Activated T-helper 1 cell treated with anti-CD3 and anti-CD28 coated beads, Interleukin-12 subunit alpha, Interleukin-12 subunit beta, Interleukin-2, Interleukin-4 antibody, amounts not matched to agents 30 ng/mL and 10 ng/mL and 1 ng/mL, durations not matched to agents 14 hours and 24 hours and 36 hours (primary cell): ENCODE results near the gene ARHGEF2. TPM values are rescaled to one million over a fixed set of nuclear protein-coding genes. Genes with fewer than 3 reads are reported as not detected.

Experiments
- DNase-seq: peaks from one replicate; pipeline ENCODE4 v3.0.0; 2021; ENCODE audit warnings: low spot score
- H3K27ac Mint-ChIP-seq: one replicate; pipeline ENCODE4 v1.8.0; 2021; ENCODE audit warnings: mild to moderate bottlenecking, mixed read lengths
- H3K27me3 Mint-ChIP-seq: one replicate; pipeline ENCODE4 v1.8.0; 2022; ENCODE audit warnings: mild to moderate bottlenecking, moderate library complexity, mixed read lengths; ENCODE audit not compliant: insufficient read depth
- H3K36me3 Mint-ChIP-seq: one replicate; pipeline ENCODE4 v1.8.0; 2021; ENCODE audit warnings: low read depth, mixed read lengths
- H3K4me1 Mint-ChIP-seq: one replicate; pipeline ENCODE4 v1.8.0; 2021; ENCODE audit warnings: low read depth, mixed read lengths
- H3K4me3 Mint-ChIP-seq: one replicate; pipeline ENCODE4 v1.8.0; 2021; ENCODE audit warnings: mild to moderate bottlenecking, moderate library complexity, mixed read lengths
- H3K9me3 Mint-ChIP-seq: one replicate; pipeline ENCODE4 v1.8.0; 2021; ENCODE audit warnings: mixed read lengths
- intact Hi-C: fragments of 100-400 bp; cut with micrococcal nuclease; formaldehyde crosslinking; loops from one replicate; pipeline ENCODE4 v1.15.1; 2024
- total RNA-seq: library from RNA; stranded (reverse); gene quantifications from 2 replicates; pipeline ENCODE4 v1.2.3, GENCODE V29; 2022

ARHGEF2 gene
- 221 and 222 TPM in 2 replicates for total RNA-seq

DNA sequence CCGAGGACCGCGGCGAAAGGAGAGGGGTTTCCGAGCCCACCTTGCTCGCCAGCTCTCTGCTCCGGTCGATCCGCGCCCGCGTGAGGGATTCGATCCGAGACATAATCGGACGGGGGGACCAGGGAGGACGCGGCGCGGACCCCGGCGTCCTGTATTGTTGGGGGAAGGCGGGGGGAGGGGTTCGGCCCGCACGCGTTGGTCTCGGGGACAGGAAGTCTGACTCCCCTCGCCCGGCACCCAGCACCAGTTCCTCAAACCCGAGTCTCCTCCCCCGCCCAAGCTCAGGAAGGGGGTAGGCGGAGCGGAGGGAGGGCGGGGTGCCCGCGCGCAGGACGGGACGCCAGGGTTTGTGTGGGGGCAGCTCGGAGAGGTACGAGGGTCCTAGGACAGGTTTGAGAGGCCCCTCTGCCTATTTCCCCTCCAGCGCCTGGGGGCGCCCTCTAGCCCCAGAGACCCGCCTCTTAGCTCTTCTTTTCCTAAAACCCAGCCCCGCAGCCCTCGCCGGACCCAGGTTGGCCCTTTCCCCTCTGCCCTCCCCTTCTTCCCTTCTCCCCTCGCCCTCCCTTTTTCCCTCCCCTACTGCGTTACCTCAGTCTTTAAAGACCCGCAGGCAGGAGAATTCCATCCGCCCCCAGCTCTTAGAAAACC is at the start of gene ARHGEF2:
TSS of gene ARHGEF2 (minus strand) at position 223 of the 648 bp plus-strand sequence. CDS start at position 103, 120 bp downstream.
- H3K36me3 Mint-ChIP-seq = peaks cover 37% of the 10 kb centered on the region
- peaks cover 78% of the 10 kb centered on the region for H3K4me1 Mint-ChIP-seq
- peak within 1 kb of the TSS; percentile 95 for H3K27ac Mint-ChIP-seq
- peak; percentile 71 for DNase-seq
- H3K4me3 Mint-ChIP-seq = peak within 1 kb of the TSS; percentile 92
- intact Hi-C loops = loop anchor here (1.0 to 10.0 kb wide), 7 partner anchors 42 to 656 kb away; partner anchors contain the start of genes KHDC4, LAMTOR2, RUSC1 and SSR2
- H3K9me3 Mint-ChIP-seq = no peaks in the 10 kb centered on the region
- H3K27me3 Mint-ChIP-seq = no peaks in the 10 kb centered on the region

DNA sequence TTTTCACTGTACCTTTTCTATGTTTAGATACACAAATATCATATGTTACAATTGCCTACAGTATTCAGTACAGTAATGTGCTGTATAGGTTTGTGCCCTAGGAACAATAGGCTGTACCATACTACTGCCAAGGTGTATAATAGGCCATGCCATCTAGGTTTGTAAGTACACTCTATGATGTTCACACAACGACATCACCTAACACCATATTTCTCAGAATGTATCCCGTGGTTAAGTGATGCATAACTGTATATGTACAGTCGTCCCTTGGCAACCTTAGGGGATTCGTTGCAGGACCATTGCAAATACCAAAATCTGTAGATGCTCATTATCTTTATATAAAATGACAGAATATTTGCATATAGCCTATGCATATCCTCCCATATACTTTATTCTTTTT is 48.2 kb upstream of the ARHGEF2 start:
- intact Hi-C loops = loop anchor here (1.0 kb wide), 1 partner anchor 40 kb away; no protein-coding TSS in a partner anchor
- DNase-seq = no peak
- no peak overlapping the region for H3K4me3 Mint-ChIP-seq
- no peaks in the 10 kb centered on the region for H3K36me3 Mint-ChIP-seq
- no peaks in the 10 kb centered on the region for H3K9me3 Mint-ChIP-seq
- H3K27me3 Mint-ChIP-seq = peaks cover 8% of the 10 kb centered on the region
- H3K4me1 Mint-ChIP-seq = peaks cover 12% of the 10 kb centered on the region
- no peak overlapping the region for H3K27ac Mint-ChIP-seq

- peaks cover 8% of the 10 kb centered on the region for H3K27me3 Mint-ChIP-seq
- no peak overlapping the region for H3K4me3 Mint-ChIP-seq
- DNase-seq = peak; percentile 8
- intact Hi-C loops = loop anchor here (1.0 kb wide), 1 partner anchor 40 kb away; no protein-coding TSS in a partner anchor
- peaks cover 13% of the 10 kb centered on the region for H3K4me1 Mint-ChIP-seq
- H3K27ac Mint-ChIP-seq = no peak overlapping the region
- no peaks in the 10 kb centered on the region for H3K36me3 Mint-ChIP-seq
- H3K9me3 Mint-ChIP-seq = no peaks in the 10 kb centered on the region
Observed at GRCh38 chr1:156025876-156026275, 47.5 kb upstream of the ARHGEF2 start.

DNA sequence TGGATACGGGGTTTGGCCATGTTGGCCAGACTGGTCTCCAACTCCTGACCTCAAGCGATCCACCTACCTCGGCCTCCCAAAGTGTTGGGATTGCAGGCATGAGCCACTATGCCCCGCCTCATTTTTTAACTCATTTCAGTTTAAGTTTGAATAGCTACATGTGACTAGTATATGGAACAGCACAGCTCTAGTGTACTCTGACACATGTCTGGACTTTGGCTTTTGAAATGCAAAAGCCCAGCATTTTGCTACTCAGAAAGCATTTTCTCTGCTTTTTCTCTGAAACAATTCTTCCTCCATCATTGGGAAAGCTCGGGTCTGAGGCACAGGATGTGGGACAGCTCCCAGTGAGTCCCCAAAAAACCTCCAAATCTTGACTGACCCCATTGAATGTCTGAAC is 46.5 kb upstream of the ARHGEF2 start:
- no peak for DNase-seq
- H3K4me1 Mint-ChIP-seq = peaks cover 19% of the 10 kb centered on the region
- H3K4me3 Mint-ChIP-seq = no peak overlapping the region
- no peaks in the 10 kb centered on the region for H3K9me3 Mint-ChIP-seq
- intact Hi-C loops = no loop called here
- no peak overlapping the region for H3K27ac Mint-ChIP-seq
- H3K36me3 Mint-ChIP-seq = peaks cover 3% of the 10 kb centered on the region
- peaks cover 8% of the 10 kb centered on the region for H3K27me3 Mint-ChIP-seq

- H3K4me1 Mint-ChIP-seq = peaks cover 29% of the 10 kb centered on the region
- peaks cover 4% of the 10 kb centered on the region for H3K27me3 Mint-ChIP-seq
- H3K4me3 Mint-ChIP-seq = peak overlapping the region; percentile 53
- no peak overlapping the region for H3K27ac Mint-ChIP-seq
- intact Hi-C loops = loop anchor here (1.0 kb wide), 4 partner anchors 32 to 88 kb away; partner anchors contain the start of genes KHDC4 and LAMTOR2
- no peaks in the 10 kb centered on the region for H3K9me3 Mint-ChIP-seq
- no peak for DNase-seq
- peaks cover 18% of the 10 kb centered on the region for H3K36me3 Mint-ChIP-seq
Observed at GRCh38 chr1:156021954-156022353, 43.6 kb upstream of the ARHGEF2 start.

GRCh38 chr1:156021093-156021428 is 42.7 kb upstream of the ARHGEF2 start:
- Mint-ChIP-seq H3K9me3 (no peaks in the 10 kb centered on the region), H3K27me3 (peaks cover 4% of the 10 kb centered on the region), H3K36me3 (peaks cover 22% of the 10 kb centered on the region), H3K4me1 (peaks cover 29% of the 10 kb centered on the region), H3K27ac (peak overlapping the region; percentile 94), H3K4me3 (peak overlapping the region; percentile 98)
- DNase-seq = no peak
- intact Hi-C loops = loop anchor here (1.0 kb wide), 4 partner anchors 32 to 87 kb away; partner anchors contain the start of genes KHDC4 and LAMTOR2

DNA sequence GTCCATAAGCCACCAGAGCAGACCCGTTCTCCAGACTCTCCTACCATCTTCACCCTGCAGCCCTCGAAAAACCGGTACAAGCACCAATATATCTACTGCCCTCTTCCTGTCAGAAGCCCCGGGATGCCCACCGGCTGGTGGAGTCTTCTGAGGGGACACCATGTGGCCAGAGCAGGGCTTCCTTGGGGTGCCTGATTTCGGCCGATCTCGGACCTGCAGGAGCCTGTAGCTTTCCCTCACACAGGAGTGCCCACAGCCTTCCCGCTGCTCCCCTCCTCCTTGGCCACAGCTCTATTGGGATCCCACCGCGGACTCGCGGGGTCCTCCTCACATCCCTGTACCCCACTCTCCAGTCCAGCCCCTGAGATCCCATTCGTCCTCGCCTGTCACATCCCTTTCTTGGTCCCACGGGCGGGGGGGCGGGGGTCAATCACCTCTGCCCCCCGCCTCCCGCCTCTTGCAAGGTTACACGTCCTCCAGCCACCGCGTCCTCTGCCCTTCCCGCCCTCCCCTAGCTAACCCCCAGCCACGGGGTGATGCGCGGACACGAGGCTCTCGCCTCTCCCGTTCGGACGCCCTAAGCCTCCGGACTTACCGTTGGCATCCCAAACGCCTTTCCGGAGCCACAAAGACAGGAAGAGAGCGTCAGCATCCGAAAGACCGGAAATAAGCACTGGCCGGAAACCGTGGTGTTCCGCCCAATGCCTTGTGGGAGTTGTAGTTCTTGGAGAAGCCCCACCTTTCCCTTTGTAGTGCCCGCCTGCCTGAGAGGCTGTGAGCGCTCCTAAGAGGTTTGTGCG is 42.1 kb upstream of the ARHGEF2 start, which contains the start of gene SSR2:
TSS of gene SSR2 (minus strand) at position 659 of the 800 bp plus-strand sequence. CDS start 784 bp downstream, outside the sequence.
- Mint-ChIP-seq H3K27ac (peak within 1 kb of the TSS; percentile 94), H3K4me3 (peak within 1 kb of the TSS; percentile 98), H3K27me3 (peaks cover 4% of the 10 kb centered on the region), H3K9me3 (no peaks in the 10 kb centered on the region), H3K36me3 (peaks cover 22% of the 10 kb centered on the region), H3K4me1 (peaks cover 29% of the 10 kb centered on the region)
- DNase-seq = peak; percentile 85
- intact Hi-C loops = loop anchor here (1.0 kb wide), 7 partner anchors 31 to 263 kb away; partner anchors contain the start of genes ARHGEF2, KHDC4, LAMTOR2 and SYT11

DNA sequence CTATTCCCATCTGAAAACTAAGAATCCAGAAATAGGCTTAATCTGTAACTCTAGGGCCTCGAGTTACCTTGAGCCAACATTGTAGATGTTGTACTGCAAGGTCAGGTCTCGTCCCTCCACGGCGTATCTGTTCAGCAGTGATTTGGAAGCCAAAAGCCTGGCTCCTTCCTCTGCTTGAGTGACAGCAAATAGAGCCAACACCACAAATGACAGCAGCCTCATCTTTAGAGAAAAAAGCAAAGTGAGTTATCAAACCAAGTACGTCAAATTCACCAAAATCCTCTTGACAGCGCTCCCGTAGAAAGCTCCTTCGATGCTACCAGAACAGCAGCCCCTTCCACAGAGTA is 41.6 kb upstream of the ARHGEF2 start:
- Mint-ChIP-seq H3K27me3 (no peaks in the 10 kb centered on the region), H3K27ac (peak overlapping the region; percentile 94), H3K9me3 (no peaks in the 10 kb centered on the region), H3K4me1 (peaks cover 23% of the 10 kb centered on the region), H3K36me3 (peaks cover 22% of the 10 kb centered on the region), H3K4me3 (peak overlapping the region; percentile 98)
- intact Hi-C loops = loop anchor here (1.0 kb wide), 3 partner anchors 42 to 263 kb away; partner anchors contain the start of genes ARHGEF2 and SYT11
- DNase-seq = no peak

- Mint-ChIP-seq H3K36me3 (peaks cover 52% of the 10 kb centered on the region), H3K4me3 (no peak overlapping the region), H3K9me3 (no peaks in the 10 kb centered on the region), H3K27me3 (no peaks in the 10 kb centered on the region), H3K4me1 (peaks cover 16% of the 10 kb centered on the region), H3K27ac (no peak overlapping the region)
- intact Hi-C loops = no loop called here
- DNase-seq = no peak
Observed at GRCh38 chr1:156014829-156015228, 36.5 kb upstream of the ARHGEF2 start.

DNA sequence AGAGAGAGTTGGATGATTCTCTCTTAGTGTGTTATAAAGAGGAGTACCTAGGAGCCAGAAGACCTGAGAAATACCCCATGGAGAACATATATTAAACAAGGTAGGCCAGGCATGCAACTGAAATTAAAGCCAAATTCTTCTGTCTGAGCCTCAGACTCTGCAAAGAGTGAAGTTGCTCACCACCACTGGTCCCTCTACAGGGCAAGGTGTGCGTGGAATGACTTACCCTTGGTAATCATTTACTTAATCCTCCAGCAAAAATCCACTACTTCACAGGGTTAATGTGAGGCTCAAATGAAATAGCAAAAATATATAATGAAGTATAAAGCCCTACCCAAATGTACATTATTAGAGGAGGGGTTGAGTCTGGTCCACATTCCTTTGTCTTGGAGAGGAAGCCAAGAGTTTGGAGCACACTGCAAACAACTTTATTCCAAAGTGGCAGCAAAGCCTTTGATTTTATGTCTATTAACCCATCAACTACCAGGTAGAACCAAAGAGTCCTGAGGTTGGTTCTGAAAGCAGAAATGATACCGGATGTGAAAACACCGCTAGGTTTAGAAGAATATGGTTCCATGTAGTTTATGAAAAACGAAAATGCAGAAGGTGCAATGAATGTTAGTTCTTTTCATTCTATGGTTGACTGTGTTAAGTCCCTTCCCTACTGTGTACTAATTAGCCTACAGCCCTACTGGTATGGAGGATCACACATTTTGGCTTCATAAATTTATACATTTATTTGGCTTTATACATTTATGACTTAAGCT is 33.9 kb upstream of the ARHGEF2 start:
- H3K4me3 Mint-ChIP-seq = no peak overlapping the region
- H3K36me3 Mint-ChIP-seq = peaks cover 52% of the 10 kb centered on the region
- no peaks in the 10 kb centered on the region for H3K9me3 Mint-ChIP-seq
- H3K27me3 Mint-ChIP-seq = no peaks in the 10 kb centered on the region
- peaks cover 12% of the 10 kb centered on the region for H3K4me1 Mint-ChIP-seq
- DNase-seq = no peak
- no peak overlapping the region for H3K27ac Mint-ChIP-seq
- intact Hi-C loops = no loop called here

DNA sequence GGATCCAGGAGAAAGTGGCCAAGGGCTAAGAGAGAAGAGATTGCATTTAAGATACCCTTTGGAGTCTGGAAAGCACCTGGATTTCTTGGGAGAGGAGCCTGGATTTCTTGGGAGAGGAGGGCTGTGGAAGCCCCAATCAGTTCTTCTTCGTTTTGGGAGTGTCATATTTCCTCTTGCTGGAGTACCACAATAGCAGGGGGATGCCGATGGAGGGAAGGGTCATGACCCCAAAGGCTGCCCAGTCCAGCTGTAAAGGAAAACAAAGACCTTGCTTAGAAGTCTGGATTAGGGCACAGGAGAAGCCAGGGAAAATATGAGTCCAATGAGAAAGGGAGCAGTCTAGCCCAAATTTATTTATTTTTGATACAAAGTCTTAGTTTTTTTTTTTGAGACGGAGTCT is 31.1 kb upstream of the ARHGEF2 start:
- Mint-ChIP-seq H3K27me3 (no peaks in the 10 kb centered on the region), H3K4me1 (peaks cover 31% of the 10 kb centered on the region), H3K27ac (no peak overlapping the region), H3K36me3 (peaks cover 52% of the 10 kb centered on the region), H3K4me3 (no peak overlapping the region), H3K9me3 (no peaks in the 10 kb centered on the region)
- intact Hi-C loops = no loop called here
- no peak for DNase-seq

- intact Hi-C loops = no loop called here
- Mint-ChIP-seq H3K4me1 (peaks cover 34% of the 10 kb centered on the region), H3K9me3 (no peaks in the 10 kb centered on the region), H3K4me3 (no peak overlapping the region), H3K27me3 (no peaks in the 10 kb centered on the region), H3K27ac (no peak overlapping the region), H3K36me3 (peaks cover 36% of the 10 kb centered on the region)
- DNase-seq = no peak
Observed at GRCh38 chr1:156006666-156007376, 28.5 kb upstream of the ARHGEF2 start.
